Liver (tissue), 9 donors: ENCODE measurements around the gene GNAI2. TPM values are rescaled to one million over a fixed set of nuclear protein-coding genes. Genes with fewer than 3 reads are reported as not detected.

Experiments used
- DNase-seq: peaks from one replicate; pipeline ENCODE4 v3.0.0-alpha.2; 2017; ENCODE audit warnings: low spot score
- H3K27ac ChIP-seq, 2 donors: one replicate each; pipeline ENCODE4 v1.7.0; 2013; ENCODE audit warnings: inconsistent platforms in 2 of 2, low read length in 2 of 2, control low read depth in 1 of 2, low read depth in 1 of 2, mild to moderate bottlenecking in 1 of 2
- H3K27me3 ChIP-seq, 4 donors: one replicate each; pipeline versions ENCODE4 v1.6.1 to v1.7.0; 2013; ENCODE audit warnings: low read length in 3 of 4, inconsistent platforms in 1 of 4, mild to moderate bottlenecking in 1 of 4, moderate library complexity in 1 of 4; ENCODE audit not compliant: control insufficient read depth in 4 of 4, insufficient read depth in 4 of 4
- H3K36me3 ChIP-seq, 4 donors: one replicate each; pipeline versions ENCODE4 v1.6.1 to v1.7.0; 2013; ENCODE audit warnings: low read length in 3 of 4, mild to moderate bottlenecking in 3 of 4, low read depth in 1 of 4, moderate library complexity in 1 of 4; ENCODE audit not compliant: control insufficient read depth in 4 of 4, insufficient read depth in 3 of 4
- H3K4me1 ChIP-seq, 4 donors: one replicate each; pipeline versions ENCODE4 v1.6.1 to v1.7.0; 2013; ENCODE audit warnings: low read length in 3 of 4, mild to moderate bottlenecking in 3 of 4, moderate library complexity in 1 of 4; ENCODE audit not compliant: control insufficient read depth in 4 of 4, insufficient read depth in 4 of 4
- H3K4me3 ChIP-seq, 3 donors: one replicate each; pipeline versions ENCODE4 v1.6.1 to v1.7.0; 2013; ENCODE audit warnings: low read length in 3 of 3, control low read depth in 1 of 3, low read depth in 1 of 3, mild to moderate bottlenecking in 1 of 3
- H3K9ac ChIP-seq, 2 donors: one replicate each; pipeline ENCODE4 v1.7.0; 2013; ENCODE audit warnings: low read length in 2 of 2, mild to moderate bottlenecking in 2 of 2, moderate library complexity in 2 of 2, control low read depth in 1 of 2, low read depth in 1 of 2
- H3K9me3 ChIP-seq, 4 donors: one replicate each; pipeline versions ENCODE4 v1.6.1 to v1.7.0; 2013; ENCODE audit warnings: low read length in 3 of 4; ENCODE audit not compliant: control insufficient read depth in 4 of 4
- EGR1 ChIP-seq, 2 donors: IDR thresholded peaks; 2 replicates each; pipeline ENCODE4 v1.6.1; 2016 to 2018; ENCODE audit warnings: antibody characterized with exemption in 2 of 2, low read depth in 2 of 2
- FOXA1 ChIP-seq: IDR thresholded peaks from 2 replicates; pipeline ENCODE4 v1.6.1; 2016; ENCODE audit warnings: antibody characterized with exemption
- GABPA ChIP-seq, 2 donors: IDR thresholded peaks in 1 of 2; conservative IDR thresholded peaks in 1 of 2; 2 replicates each; pipeline ENCODE4 v1.6.1; 2016; ENCODE audit warnings: antibody characterized with exemption in 2 of 2, mild to moderate bottlenecking in 1 of 2, moderate library complexity in 1 of 2
- HNF4A ChIP-seq, 2 donors: conservative IDR thresholded peaks; 2 replicates each; pipeline ENCODE4 v1.6.1; 2016; ENCODE audit warnings: antibody characterized with exemption in 2 of 2, mild to moderate bottlenecking in 2 of 2
- HNF4G ChIP-seq: IDR thresholded peaks from 2 replicates; pipeline ENCODE4 v1.6.1; 2016; ENCODE audit warnings: antibody characterized with exemption
- JUND ChIP-seq, 2 donors: IDR thresholded peaks; 2 replicates each; pipeline ENCODE4 v1.6.1; 2016; ENCODE audit warnings: antibody characterized with exemption in 2 of 2
- NR2F2 ChIP-seq: IDR thresholded peaks from 2 replicates; pipeline ENCODE4 v1.6.1; 2016; ENCODE audit warnings: antibody characterized with exemption
- TAF1 ChIP-seq: conservative IDR thresholded peaks from 2 replicates; pipeline ENCODE4 v1.6.1; 2016; ENCODE audit warnings: antibody characterized with exemption, mild to moderate bottlenecking
- WGBS: extraction: QIAGEN DNeasy Blood & Tissue Kit; methylation state at CpG from one replicate; pipeline ENCODE4 v1.1.7; 2013; 5-methylcytosine and 5-hydroxymethylcytosine counted together
- polyA plus RNA-seq, 2 donors: library from polyadenylated mRNA; stranded (reverse) in 1 of 2; unstranded in 1 of 2; fragments of 200-250 nt in 1 of 2; fragments of >200 nt in 1 of 2; fragmentation: Nextera tagmentation in 1 of 2; extraction: Ambion mirVana in 1 of 2; gene quantifications; one replicate each; pipeline versions ENCODE4 v1.2.1 to v1.2.3, GENCODE V29; 2013 to 2015
- total RNA-seq, 2 donors: library from RNA; depleted of rRNA; stranded (reverse); fragments of >200 nt; gene quantifications; one replicate each; pipeline ENCODE4 v1.2.3, GENCODE V29; 2014
- TF ChIP-seq, protein P1 (sequence below): IDR thresholded peaks from 2 replicates; pipeline ENCODE4 v1.6.1; 2016; ENCODE audit warnings: antibody characterized with exemption
- TF ChIP-seq, protein P2 (sequence below): IDR thresholded peaks from 2 replicates; pipeline ENCODE4 v1.6.1; 2016; ENCODE audit warnings: antibody characterized with exemption
- TF ChIP-seq, protein P3 (sequence below): IDR thresholded peaks from 2 replicates; pipeline ENCODE4 v1.6.1; 2016; ENCODE audit warnings: antibody characterized with exemption, mild to moderate bottlenecking
- TF ChIP-seq, protein P4 (sequence below): fragments of 150-350 bp; IDR thresholded peaks from 2 replicates; pipeline ENCODE4 v1.5.1; 2017; ENCODE audit warnings: improper control_type of control experiment, low read depth, low read length; ENCODE audit not compliant: missing input control
- donor health status: healthy.
- donor health status: healthy.
- donor health status: healthy.
- donor health status: healthy.
- donor health status: healthy.

The GNAI2 gene
- total and polyA plus RNA-seq, 4 donors, result 58.3 to 86.3 (median 62.3) TPM

DNA sequence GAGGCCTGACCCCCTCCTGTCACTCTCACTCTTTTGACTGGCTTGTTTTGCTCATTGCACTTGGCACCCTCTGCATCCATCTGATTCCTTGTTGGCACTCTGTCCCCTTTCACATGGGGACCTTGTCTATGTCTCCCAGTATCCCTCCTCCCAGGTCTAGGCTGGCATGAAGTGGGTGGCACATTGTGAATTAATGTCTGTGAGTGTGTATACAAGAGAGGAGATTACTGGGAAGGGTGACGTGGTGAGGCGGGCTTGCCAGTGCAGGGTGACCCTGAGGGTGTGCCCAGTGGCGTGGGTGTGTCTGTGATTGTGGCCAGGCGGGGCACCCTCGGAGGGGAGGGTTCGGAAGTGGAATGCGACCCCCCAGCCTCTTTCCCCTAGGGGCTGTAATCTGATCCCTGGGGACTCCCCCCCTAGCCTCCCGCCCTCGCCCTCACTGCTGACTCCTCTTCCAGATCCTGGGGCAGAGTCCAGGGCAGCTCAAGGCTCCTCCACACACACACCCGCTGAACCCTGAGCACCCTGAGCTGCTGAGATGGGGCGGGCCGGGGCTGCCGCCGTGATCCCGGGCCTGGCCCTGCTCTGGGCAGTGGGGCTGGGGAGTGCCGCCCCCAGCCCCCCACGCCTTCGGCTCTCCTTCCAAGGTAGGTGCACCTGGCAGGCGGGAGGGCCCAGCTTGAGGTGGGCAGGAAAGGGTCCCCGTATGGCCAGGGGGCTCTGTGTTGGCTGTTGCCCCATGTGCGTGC lies 32.9 kb downstream of the GNAI2 start, which contains the start of gene SEMA3B:
TSS of gene SEMA3B (plus strand) at position 445 of the 749 bp plus-strand sequence. CDS start at position 539, 94 bp downstream.
- Histone ChIP-seq H3K4me1 (peaks cover 1 to 41% (median 17%) of the 10 kb centered on the region in 4 donors), H3K36me3 (no peaks in the 10 kb centered on the region), H3K4me3 (no peak within 1 kb of the TSS), H3K27me3 (no peaks in the 10 kb centered on the region), H3K9me3 (no peaks in the 10 kb centered on the region), H3K27ac (no peak within 1 kb of the TSS), H3K9ac (no peak within 1 kb of the TSS)
- DNase-seq, result no peak
- TF ChIP-seq, protein P1, sequence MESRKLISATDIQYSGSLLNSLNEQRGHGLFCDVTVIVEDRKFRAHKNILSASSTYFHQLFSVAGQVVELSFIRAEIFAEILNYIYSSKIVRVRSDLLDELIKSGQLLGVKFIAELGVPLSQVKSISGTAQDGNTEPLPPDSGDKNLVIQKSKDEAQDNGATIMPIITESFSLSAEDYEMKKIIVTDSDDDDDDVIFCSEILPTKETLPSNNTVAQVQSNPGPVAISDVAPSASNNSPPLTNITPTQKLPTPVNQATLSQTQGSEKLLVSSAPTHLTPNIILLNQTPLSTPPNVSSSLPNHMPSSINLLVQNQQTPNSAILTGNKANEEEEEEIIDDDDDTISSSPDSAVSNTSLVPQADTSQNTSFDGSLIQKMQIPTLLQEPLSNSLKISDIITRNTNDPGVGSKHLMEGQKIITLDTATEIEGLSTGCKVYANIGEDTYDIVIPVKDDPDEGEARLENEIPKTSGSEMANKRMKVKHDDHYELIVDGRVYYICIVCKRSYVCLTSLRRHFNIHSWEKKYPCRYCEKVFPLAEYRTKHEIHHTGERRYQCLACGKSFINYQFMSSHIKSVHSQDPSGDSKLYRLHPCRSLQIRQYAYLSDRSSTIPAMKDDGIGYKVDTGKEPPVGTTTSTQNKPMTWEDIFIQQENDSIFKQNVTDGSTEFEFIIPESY, result no peak
- TF ChIP-seq HNF4A (conservative IDR thresholded peaks at IDR 0.05) (no peak), JUND (IDR thresholded peaks at IDR 0.05) (no peak), HNF4G (no peak), EGR1 (IDR thresholded peaks at IDR 0.05; ENCODE audit: low read depth in 2 of 2) (no peak)
- TF ChIP-seq, protein P2, sequence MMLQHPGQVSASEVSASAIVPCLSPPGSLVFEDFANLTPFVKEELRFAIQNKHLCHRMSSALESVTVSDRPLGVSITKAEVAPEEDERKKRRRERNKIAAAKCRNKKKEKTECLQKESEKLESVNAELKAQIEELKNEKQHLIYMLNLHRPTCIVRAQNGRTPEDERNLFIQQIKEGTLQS, result no peak
- TF ChIP-seq, protein P3, sequence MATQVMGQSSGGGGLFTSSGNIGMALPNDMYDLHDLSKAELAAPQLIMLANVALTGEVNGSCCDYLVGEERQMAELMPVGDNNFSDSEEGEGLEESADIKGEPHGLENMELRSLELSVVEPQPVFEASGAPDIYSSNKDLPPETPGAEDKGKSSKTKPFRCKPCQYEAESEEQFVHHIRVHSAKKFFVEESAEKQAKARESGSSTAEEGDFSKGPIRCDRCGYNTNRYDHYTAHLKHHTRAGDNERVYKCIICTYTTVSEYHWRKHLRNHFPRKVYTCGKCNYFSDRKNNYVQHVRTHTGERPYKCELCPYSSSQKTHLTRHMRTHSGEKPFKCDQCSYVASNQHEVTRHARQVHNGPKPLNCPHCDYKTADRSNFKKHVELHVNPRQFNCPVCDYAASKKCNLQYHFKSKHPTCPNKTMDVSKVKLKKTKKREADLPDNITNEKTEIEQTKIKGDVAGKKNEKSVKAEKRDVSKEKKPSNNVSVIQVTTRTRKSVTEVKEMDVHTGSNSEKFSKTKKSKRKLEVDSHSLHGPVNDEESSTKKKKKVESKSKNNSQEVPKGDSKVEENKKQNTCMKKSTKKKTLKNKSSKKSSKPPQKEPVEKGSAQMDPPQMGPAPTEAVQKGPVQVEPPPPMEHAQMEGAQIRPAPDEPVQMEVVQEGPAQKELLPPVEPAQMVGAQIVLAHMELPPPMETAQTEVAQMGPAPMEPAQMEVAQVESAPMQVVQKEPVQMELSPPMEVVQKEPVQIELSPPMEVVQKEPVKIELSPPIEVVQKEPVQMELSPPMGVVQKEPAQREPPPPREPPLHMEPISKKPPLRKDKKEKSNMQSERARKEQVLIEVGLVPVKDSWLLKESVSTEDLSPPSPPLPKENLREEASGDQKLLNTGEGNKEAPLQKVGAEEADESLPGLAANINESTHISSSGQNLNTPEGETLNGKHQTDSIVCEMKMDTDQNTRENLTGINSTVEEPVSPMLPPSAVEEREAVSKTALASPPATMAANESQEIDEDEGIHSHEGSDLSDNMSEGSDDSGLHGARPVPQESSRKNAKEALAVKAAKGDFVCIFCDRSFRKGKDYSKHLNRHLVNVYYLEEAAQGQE, result no peak
- WGBS, result 62% methylated on average over 21 of the region's 21 CpGs

DNA sequence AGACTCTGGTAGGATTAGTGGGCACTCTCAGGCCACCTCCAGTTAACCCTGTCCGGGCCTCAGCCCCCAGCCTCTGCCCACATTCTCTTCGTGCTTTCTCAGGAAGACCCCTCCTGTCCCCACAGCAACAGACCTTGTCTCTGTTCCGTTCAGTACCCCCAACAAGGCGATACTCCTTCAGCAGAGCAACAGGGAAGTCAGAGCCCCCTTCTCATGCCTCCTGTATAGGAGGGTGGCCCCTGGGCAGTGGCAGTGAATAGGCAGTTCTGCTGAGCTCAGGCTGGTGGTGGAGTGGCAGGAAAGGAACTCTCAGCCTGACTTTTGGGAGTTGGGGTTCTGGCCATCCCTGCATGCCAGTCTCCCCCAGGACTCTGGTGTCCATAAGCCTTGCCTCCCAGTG lies 33.5 kb downstream of the GNAI2 start:
- no peak overlapping the region for H3K27ac ChIP-seq
- no peaks in the 10 kb centered on the region for H3K36me3 ChIP-seq
- WGBS, result 78% methylated on average over 4 of the region's 4 CpGs
- no peak for DNase-seq
- no peak overlapping the region for H3K4me3 ChIP-seq
- no peak overlapping the region for H3K9ac ChIP-seq
- no peaks in the 10 kb centered on the region for H3K27me3 ChIP-seq
- TF ChIP-seq NR2F2 (no peak), GABPA (IDR thresholded peaks at IDR 0.05 in 1 of 2, conservative IDR thresholded peaks at IDR 0.05 in 1 of 2) (no peak), JUND (IDR thresholded peaks at IDR 0.05) (no peak), HNF4G (no peak), FOXA1 (no peak), TAF1 (no peak)
- TF ChIP-seq, protein P4, sequence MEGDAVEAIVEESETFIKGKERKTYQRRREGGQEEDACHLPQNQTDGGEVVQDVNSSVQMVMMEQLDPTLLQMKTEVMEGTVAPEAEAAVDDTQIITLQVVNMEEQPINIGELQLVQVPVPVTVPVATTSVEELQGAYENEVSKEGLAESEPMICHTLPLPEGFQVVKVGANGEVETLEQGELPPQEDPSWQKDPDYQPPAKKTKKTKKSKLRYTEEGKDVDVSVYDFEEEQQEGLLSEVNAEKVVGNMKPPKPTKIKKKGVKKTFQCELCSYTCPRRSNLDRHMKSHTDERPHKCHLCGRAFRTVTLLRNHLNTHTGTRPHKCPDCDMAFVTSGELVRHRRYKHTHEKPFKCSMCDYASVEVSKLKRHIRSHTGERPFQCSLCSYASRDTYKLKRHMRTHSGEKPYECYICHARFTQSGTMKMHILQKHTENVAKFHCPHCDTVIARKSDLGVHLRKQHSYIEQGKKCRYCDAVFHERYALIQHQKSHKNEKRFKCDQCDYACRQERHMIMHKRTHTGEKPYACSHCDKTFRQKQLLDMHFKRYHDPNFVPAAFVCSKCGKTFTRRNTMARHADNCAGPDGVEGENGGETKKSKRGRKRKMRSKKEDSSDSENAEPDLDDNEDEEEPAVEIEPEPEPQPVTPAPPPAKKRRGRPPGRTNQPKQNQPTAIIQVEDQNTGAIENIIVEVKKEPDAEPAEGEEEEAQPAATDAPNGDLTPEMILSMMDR, result no peak
- TF ChIP-seq, protein P1, result no peak
- TF ChIP-seq, protein P3, result no peak
- no peaks in the 10 kb centered on the region for H3K9me3 ChIP-seq
- peaks cover 1 to 43% (median 21%) of the 10 kb centered on the region in 4 donors for H3K4me1 ChIP-seq
